Gastroesophageal sphincter (tissue), 3 donors: ENCODE measurements around the gene NUDT9.

Experiments used
- CTCF ChIP-seq, 4 experiments: fragments of 200-600 bp in 2 of 4; fragments of 450-650 bp in 2 of 4; sonication (generic) in 1 of 4; IDR thresholded peaks; one replicate each; pipeline ENCODE4 v1.5.1; 2017 to 2019; ENCODE audit warnings: antibody characterized with exemption in 4 of 4, mild to moderate bottlenecking in 2 of 4, moderate library complexity in 2 of 4
- EP300 ChIP-seq: sonication (generic); formaldehyde crosslinking; IDR thresholded peaks from one replicate; pipeline ENCODE4 v1.6.1; 2017; ENCODE audit warnings: antibody characterized with exemption, mild to moderate bottlenecking
- POLR2A ChIP-seq, 2 donors: fragments of 450-650 bp; IDR thresholded peaks; one replicate each; pipeline ENCODE4 v1.6.1; 2017; ENCODE audit warnings: antibody characterized with exemption in 2 of 2, mild to moderate bottlenecking in 2 of 2, moderate library complexity in 1 of 2
- POLR2AphosphoS5 ChIP-seq: sonication (generic); formaldehyde crosslinking; IDR thresholded peaks from one replicate; pipeline ENCODE4 v1.6.1; 2017; ENCODE audit warnings: antibody characterized with exemption

GRCh38 chr4:87458913-87459312 lies 36.5 kb downstream of the NUDT9 start:
- no peak for TF ChIP-seq CTCF (IDR thresholded peaks at IDR 0.05)
- no peak for TF ChIP-seq EP300
- TF ChIP-seq POLR2A (IDR thresholded peaks at IDR 0.05) = no peak
- TF ChIP-seq POLR2AphosphoS5 = no peak
